Measurements from ENCODE around the gene OBSCN.

Gene OBSCN

DNA sequence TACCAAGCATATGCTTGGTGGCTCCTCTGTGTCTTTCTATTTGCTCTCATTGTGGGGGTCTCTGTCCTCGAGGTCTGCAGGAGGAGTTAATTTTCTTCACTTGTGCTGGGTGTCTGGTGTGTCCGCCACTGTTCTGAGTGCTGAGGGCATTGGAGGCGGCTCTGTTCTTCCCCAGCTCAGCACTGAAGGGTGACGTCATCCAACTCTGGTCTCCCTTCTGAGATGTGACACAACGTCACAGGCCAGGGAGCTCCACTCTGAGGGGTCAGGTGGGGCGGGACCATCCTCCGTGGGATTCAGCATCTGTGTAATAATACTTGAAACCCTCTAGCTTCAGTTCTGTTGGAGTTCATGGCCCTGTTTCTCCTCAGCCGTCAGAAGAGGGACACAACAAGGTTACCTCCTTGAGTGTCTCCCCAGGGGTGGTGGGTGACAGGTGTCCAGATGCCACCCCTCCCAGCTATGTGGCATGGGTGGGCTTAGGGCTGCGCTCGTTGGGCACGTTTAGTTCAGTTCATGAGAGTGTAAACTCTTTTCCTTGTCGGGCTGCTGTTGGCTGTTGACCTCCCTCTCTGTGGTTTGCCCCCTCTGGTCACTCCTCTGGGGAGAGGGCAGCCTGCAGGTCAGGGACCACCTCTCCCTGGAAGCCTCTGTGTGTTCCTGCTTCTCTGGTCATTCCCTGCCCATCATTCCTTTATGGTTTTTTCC is 39.1 kb upstream of the OBSCN start:
- TF ChIP-seq, protein P1, sequence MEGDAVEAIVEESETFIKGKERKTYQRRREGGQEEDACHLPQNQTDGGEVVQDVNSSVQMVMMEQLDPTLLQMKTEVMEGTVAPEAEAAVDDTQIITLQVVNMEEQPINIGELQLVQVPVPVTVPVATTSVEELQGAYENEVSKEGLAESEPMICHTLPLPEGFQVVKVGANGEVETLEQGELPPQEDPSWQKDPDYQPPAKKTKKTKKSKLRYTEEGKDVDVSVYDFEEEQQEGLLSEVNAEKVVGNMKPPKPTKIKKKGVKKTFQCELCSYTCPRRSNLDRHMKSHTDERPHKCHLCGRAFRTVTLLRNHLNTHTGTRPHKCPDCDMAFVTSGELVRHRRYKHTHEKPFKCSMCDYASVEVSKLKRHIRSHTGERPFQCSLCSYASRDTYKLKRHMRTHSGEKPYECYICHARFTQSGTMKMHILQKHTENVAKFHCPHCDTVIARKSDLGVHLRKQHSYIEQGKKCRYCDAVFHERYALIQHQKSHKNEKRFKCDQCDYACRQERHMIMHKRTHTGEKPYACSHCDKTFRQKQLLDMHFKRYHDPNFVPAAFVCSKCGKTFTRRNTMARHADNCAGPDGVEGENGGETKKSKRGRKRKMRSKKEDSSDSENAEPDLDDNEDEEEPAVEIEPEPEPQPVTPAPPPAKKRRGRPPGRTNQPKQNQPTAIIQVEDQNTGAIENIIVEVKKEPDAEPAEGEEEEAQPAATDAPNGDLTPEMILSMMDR (IDR thresholded peaks at IDR 0.05) = no peak

DNA sequence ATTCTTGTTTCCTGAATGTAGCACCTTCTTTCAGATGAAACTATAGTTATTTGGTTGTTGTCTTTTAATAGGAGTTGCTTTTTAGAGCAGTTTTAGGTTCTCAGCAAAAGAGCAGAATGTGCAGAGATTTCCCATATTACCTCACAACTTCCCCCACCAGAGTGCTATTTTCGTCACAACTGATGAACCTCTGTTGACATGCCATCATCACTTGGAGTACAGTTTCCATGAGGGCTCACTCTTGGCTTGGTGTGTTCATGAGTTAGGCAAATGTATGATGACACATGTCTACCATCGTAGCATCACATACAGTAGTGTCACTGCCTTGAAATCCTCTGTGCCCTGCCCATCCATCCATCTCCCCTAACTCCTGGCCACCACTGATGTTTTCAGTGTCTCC is 38.5 kb upstream of the OBSCN start:
- TF ChIP-seq, protein P1 (IDR thresholded peaks at IDR 0.05) = no peak

DNA sequence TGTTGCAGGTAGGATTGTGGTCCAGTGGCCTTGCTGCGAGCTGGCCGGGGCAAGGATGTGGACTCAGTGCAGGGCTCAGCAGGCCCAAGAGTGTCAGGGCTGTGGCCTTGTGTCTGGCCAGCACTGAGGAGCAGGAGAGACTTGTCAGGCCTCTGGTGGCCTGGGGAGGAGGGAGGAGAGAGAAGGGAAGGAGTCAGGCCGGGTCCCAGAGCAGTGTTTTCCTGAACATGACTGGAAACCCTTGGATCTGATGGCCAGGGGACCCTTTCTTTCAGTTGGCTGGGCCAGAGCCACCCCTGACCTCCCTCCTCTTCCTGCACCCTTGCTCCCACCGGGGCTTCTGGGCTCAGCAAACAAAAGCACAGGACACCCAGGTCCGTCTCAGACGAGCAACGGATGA is 37.2 kb upstream of the OBSCN start:
- TF ChIP-seq, protein P1 (IDR thresholded peaks at IDR 0.05) = no peak

DNA sequence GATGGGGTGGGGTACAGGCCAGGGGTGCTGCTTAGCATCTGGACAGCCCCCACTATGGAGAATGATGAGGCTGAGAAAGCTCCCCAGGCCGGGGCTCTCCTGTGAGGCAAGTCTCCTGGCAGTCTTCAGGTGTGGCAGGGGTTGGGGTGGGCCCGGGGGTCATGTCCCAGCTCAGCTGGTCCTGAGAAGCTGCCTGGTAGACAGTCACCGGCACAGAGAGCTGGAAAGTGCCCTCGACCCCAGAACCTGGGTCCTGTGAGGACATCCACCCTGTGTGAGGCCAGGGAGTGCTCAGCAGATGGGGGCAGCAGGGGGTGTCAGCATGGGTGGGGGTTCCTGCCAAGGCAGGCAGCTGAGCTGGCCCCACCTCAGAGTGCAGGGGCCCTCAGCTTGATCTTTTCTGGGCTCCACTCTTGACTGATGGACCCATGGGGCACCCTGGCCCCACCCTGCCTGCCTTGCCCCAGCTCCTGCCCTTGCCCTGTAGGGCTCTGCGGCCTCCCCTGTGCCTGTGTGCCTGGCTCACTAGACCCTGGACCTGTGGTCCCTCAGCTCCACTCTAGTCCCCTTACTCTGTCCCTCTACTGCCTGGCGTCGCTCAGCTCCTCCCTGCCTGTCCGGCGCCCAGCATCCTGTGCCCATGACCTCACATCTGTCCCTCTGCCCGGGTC is 36.5 kb upstream of the OBSCN start:
- TF ChIP-seq, protein P1 (IDR thresholded peaks at IDR 0.05) = no peak

DNA sequence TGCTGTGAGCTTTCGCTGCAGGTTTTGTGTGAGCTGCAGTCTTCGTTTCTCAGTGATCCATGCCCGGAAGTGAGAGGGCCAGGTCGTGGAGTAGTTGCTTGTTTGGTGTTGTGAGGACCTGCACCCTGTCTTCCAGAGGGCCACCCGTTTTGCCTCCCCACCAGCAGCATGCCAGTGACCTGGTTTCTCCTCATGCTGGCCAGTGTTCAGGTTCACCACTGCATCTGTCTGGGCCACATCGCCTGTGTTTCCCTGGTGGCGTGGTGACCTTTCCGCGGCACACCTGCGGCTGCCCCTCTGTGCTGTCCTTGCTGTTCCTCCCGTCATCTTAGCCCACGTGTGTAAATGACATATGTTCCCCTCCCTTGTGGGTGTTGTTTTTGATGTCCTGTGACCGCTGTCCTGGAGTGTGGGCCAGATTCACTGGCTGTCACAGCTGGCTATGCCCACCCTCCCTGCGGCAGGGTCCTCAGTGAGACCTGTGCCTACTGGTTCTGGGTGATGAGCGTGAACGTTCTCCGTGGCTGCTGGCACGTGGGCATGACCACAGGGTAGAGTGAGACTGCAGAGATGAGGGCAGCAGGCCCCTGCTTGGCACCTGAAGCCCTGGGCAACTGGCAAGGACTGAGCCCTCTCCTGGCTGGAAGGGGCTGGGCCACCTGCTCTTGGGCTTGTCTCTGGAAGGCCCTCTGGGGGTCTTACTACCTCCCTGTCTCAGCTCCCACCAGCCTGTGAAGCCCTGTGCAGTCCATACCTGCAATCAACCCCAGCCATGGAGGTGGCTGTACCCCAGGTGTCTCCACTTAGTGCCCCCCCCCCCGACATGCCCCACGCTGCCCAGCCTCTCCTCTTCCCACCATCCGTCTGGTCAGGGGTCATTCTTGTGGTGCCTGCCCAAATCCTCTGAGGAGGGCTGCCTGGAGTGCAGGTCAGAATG is 35.0 kb upstream of the OBSCN start:
- TF ChIP-seq, protein P1 (IDR thresholded peaks at IDR 0.05) = no peak

DNA sequence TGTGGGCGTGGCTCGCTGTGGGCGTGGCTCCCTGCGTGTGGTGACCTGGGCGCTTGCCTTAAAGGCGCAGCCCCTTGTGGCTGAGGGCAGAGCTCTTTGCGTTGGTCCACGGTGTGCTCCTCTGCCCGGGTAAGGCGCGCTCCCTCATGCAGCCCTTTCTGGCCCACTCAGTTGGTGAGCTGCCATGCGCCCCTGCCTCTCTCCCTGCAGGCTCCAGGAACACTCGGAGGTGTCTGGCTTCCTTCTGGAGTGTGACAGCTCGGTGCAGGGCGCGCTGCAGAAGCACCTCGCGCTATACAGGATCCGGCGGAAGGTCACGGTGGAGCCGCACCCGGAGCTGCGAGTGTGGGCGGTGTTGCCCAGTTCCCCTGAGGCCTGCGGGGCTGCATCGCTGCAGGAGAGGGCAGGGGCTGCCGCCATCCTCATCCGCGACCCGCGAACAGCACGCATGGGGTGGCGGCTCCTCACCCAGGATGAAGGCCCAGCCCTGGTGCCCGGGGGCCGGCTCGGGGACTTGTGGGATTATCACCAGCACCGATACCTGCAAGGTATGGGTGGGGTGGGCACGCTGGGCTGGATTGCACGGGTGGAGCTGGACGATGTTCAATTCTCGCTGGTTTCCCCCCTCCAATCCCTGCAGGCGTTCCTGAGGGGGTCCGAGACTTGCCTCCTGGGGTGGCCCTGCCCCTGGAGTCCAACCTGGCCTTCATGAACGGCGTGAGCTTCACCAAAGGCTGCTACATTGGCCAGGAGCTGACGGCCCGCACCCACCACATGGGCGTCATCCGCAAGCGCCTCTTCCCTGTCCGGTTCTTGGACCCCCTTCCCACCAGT is 33.1 kb upstream of the OBSCN start:
- TF ChIP-seq, protein P1 (IDR thresholded peaks at IDR 0.05) = no peak

Measured in LNCAP (cell line).